Endothelial cell (in vitro differentiated cells): ENCODE measurements around the gene TRIM56. TPM values are rescaled to one million over a fixed set of nuclear protein-coding genes. Genes with fewer than 3 reads are reported as not detected.
A peak's percentile ranks its signal among the peaks of the same experiment; 100 is the strongest.
"Not testable (repeated sequence)": the region's sequence is repeated elsewhere in the genome, so short reads cannot be mapped to it uniquely, and the experiment has no call there.

Experiments
- DNase-seq: peaks from one replicate; pipeline ENCODE4 v3.0.0; 2021; ENCODE audit warnings: low spot score
- H3K27ac Mint-ChIP-seq: one replicate; pipeline ENCODE4 v1.8.0; 2021; ENCODE audit warnings: mixed read lengths, inconsistent platforms; ENCODE audit not compliant: unreplicated experiment
- H3K27me3 Mint-ChIP-seq: one replicate; pipeline ENCODE4 v1.8.0; 2021; ENCODE audit warnings: mild to moderate bottlenecking, moderate library complexity, mixed read lengths, inconsistent platforms; ENCODE audit not compliant: unreplicated experiment
- H3K36me3 Mint-ChIP-seq: one replicate; pipeline ENCODE4 v1.8.0; 2021; ENCODE audit warnings: mild to moderate bottlenecking, low read depth, mixed read lengths, inconsistent platforms; ENCODE audit not compliant: unreplicated experiment
- H3K4me1 Mint-ChIP-seq: one replicate; pipeline ENCODE4 v1.8.0; 2021; ENCODE audit warnings: mild to moderate bottlenecking, mixed read lengths, inconsistent platforms; ENCODE audit not compliant: unreplicated experiment
- H3K4me3 Mint-ChIP-seq: one replicate; pipeline ENCODE4 v1.8.0; 2021; ENCODE audit warnings: mild to moderate bottlenecking, mixed read lengths, inconsistent platforms; ENCODE audit not compliant: unreplicated experiment
- H3K9me3 Mint-ChIP-seq: one replicate; pipeline ENCODE4 v1.8.0; 2021; ENCODE audit warnings: mixed read lengths, inconsistent platforms; ENCODE audit not compliant: unreplicated experiment
- total RNA-seq: library from RNA; stranded (reverse); fragmentation: NEBNext Ultra II Directional; extraction: Animal tissue kit (Norgen Biotek cat#: 25700); gene quantifications from one replicate; pipeline ENCODE4 v1.2.1, GENCODE V29; 2021; ENCODE audit not compliant: unreplicated experiment
- TF ChIP-seq, protein P1 (sequence below): fragments of 200-600 bp; sonication (generic); IDR thresholded peaks from one replicate; pipeline ENCODE4 v1.5.0; 2021; ENCODE audit warnings: antibody characterized with exemption; ENCODE audit not compliant: unreplicated experiment

TRIM56 gene
- total RNA-seq, 1 donor from 2014 or later: 5.3 TPM

DNA sequence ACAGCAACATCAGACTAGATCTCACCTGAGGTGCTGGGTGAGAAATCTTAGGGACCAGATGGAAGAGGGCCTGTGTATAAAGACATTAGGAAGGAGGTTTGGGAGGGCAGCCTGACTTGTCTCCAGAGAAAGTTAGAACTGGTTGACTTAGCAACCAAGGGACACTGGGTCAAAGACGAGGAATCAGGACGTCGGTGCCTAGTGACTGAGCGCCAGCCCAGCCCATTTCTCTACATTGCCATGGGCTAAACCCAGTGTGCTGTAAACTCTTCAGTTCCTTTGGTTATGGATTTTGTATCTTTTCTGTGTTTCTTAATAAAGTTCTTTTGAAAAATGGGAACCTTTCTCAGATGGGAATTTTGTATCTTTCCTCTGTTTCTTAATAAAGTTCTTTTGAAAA lies 12.3 kb downstream of the TRIM56 start:
- TF ChIP-seq, protein P1, sequence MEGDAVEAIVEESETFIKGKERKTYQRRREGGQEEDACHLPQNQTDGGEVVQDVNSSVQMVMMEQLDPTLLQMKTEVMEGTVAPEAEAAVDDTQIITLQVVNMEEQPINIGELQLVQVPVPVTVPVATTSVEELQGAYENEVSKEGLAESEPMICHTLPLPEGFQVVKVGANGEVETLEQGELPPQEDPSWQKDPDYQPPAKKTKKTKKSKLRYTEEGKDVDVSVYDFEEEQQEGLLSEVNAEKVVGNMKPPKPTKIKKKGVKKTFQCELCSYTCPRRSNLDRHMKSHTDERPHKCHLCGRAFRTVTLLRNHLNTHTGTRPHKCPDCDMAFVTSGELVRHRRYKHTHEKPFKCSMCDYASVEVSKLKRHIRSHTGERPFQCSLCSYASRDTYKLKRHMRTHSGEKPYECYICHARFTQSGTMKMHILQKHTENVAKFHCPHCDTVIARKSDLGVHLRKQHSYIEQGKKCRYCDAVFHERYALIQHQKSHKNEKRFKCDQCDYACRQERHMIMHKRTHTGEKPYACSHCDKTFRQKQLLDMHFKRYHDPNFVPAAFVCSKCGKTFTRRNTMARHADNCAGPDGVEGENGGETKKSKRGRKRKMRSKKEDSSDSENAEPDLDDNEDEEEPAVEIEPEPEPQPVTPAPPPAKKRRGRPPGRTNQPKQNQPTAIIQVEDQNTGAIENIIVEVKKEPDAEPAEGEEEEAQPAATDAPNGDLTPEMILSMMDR: no peak
- H3K27ac Mint-ChIP-seq: no peak overlapping the region
- no peaks in the 10 kb centered on the region for H3K4me1 Mint-ChIP-seq
- H3K9me3 Mint-ChIP-seq: no peaks in the 10 kb centered on the region
- no peak for DNase-seq
- peaks cover 19% of the 10 kb centered on the region for H3K27me3 Mint-ChIP-seq
- no peak overlapping the region for H3K4me3 Mint-ChIP-seq
- H3K36me3 Mint-ChIP-seq: no peaks in the 10 kb centered on the region

DNA sequence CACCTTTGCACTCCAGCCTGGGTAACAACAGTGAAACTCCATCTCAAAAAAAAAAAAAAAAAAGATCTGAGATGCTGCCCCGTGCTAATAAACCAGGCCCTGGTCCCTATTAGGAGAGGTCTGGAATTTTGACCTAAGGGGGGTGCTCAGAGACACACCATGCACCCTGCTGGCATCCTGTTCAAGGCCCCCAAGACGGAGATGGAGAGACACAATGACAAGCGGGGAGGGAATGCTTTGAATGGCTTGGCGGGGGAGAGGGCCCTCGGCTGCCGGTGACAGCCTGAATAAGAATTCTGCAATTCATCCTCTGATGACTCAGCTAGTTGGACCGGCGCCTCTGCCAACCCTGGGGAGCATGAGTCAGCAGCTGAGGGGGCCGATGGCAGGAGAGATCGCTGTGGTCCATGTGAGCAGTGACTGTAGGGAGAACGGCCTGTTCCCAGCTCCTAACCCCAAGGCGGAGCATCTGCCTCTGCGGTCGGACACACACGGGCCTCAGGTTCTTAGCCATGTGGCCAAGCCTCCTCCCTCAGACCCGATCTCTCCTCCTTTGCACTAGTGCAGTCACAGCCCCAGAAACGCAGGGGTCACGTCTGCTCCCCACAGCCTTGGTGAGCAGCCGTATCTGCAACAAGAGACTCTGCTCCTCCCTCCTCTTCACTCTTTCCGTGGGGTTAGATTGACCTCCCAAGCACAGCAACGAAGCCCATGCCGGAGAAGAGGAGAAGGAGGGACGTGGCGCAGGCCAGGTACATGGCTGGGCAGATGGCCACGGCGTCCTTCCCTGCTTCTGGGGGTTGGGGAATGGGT lies 14.9 kb downstream of the TRIM56 start:
- no peaks in the 10 kb centered on the region for H3K36me3 Mint-ChIP-seq
- H3K4me1 Mint-ChIP-seq: no peaks in the 10 kb centered on the region
- H3K27ac Mint-ChIP-seq: no peak overlapping the region
- TF ChIP-seq, protein P1: no peak
- no peaks in the 10 kb centered on the region for H3K9me3 Mint-ChIP-seq
- peaks cover 18% of the 10 kb centered on the region for H3K27me3 Mint-ChIP-seq
- H3K4me3 Mint-ChIP-seq: no peak overlapping the region
- DNase-seq: no peak

DNA sequence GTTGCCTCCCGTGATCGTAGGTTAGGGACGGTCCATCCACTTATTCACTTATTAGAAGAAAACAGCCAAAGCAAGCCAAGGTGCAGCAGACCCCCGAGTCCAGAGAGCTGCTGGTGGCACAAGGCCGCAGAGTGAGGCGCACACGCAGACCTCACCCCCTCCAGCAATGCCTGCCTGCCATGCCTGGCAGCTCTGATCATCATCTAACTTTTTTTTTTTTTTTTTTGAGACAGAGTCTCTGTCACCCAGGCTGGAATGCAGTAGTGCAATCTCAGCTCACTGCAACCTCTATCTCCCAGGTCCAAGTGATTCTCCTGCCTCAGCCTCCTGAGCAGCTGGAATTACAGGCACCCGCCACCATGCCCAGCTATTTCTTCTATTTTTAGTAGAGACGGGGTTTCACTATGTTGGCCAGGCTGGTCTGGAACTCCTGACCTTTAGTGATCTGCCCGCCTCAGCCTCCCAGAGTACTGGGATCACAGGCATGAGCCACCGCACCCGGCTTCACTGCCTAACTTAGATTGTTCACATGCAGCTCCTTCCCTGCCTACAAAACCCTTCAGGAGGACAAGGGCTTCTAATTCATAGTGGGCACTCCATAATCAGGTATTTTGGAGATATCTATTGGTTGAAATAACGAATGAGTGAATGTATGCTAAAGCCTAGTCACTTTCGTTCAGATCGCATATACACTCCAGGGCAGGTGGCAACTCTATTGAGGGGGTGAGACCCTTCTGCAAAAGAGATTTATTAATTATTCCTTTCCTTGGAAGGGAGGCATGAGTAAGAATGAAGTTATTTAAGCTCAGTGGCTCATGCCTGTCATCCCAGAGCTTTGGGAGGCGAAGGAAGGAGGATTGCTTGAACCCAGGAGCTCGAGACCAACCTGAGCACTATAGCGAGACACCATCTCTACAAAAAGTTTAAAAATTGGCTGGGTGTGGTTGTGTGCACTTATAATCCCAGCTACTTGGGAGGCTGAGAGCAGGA lies 15.9 kb downstream of the TRIM56 start:
- H3K27ac Mint-ChIP-seq: no peak overlapping the region
- no peaks in the 10 kb centered on the region for H3K9me3 Mint-ChIP-seq
- no peaks in the 10 kb centered on the region for H3K36me3 Mint-ChIP-seq
- H3K27me3 Mint-ChIP-seq: peaks cover 14% of the 10 kb centered on the region
- TF ChIP-seq, protein P1: no peak
- no peak overlapping the region for H3K4me3 Mint-ChIP-seq
- H3K4me1 Mint-ChIP-seq: no peaks in the 10 kb centered on the region
- DNase-seq: no peak

DNA sequence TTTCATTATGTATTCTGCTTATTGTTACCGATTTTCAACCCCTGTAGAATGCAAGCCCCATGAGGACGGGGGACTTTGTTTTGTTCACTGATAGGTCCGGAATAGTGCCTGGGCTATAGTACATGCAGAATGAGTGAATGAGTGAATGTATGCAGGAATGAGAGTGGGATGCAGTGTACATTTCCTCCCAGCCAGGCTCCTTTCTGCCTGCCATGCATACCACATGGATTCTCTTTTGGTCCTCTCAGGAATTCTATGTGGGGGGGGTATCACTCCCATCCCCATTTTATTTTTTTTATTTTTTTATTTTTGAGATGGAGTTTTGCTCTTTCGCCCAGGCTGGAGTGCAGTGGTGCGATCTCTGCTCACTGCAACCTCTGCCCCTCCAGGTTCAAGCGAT lies 16.7 kb downstream of the TRIM56 start:
- H3K36me3 Mint-ChIP-seq: no peaks in the 10 kb centered on the region
- no peak overlapping the region for H3K4me3 Mint-ChIP-seq
- no peak for DNase-seq
- no peak overlapping the region for H3K27ac Mint-ChIP-seq
- H3K9me3 Mint-ChIP-seq: no peaks in the 10 kb centered on the region
- H3K4me1 Mint-ChIP-seq: no peaks in the 10 kb centered on the region
- TF ChIP-seq, protein P1: no peak
- H3K27me3 Mint-ChIP-seq: peaks cover 10% of the 10 kb centered on the region

DNA sequence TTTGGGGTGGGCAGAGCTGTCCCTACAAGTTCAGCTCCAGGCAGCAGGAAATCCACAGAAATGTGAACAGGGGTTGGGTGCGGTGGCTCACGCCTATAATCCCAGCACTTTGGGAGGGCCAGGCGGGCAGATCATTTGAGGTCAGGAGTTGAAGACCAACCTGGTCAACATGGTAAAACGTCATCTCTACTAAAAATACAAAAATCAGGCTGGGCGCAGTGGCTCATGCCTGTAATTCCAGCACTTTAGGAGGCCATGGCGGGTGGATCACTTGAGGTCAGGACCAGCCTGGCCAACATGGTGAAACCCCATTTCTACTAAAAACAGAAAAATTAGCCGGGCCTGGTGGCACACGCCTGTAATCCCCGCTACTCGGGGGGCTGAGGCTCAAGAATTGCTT lies 18.4 kb downstream of the TRIM56 start:
- H3K36me3 Mint-ChIP-seq, H3K9me3 Mint-ChIP-seq, DNase-seq, H3K27me3 Mint-ChIP-seq, H3K4me3 Mint-ChIP-seq, H3K4me1 Mint-ChIP-seq: not testable (repeated sequence)
- peak overlapping the region; percentile 26 for H3K27ac Mint-ChIP-seq
